GM12891 (cell line): ENCODE data around the gene AP3M1.
"Not testable (repeated sequence)": the region's sequence is repeated elsewhere in the genome, so short reads cannot be mapped to it uniquely, and the experiment has no call there.

Experiments
- DNase-seq: peaks from one replicate; pipeline ENCODE4 v3.0.0; 2011; ENCODE audit warnings: low spot score; ENCODE audit not compliant: insufficient read length
- FAIRE-seq: peaks from 2 replicates; lab custom pipeline; 2011; peaks lifted over from hg19 to GRCh38; lab: Jason Lieb, UNC
- PAX5 ChIP-seq: IDR thresholded peaks from 2 replicates; pipeline ENCODE4 v1.6.1; 2011; ENCODE audit warnings: low read length, moderate library complexity, mild to moderate bottlenecking; ENCODE audit not compliant: insufficient read depth, severe bottlenecking
- POLR2A ChIP-seq: IDR thresholded peaks from 2 replicates; pipeline ENCODE4 v1.6.1; 2011; ENCODE audit warnings: low read depth, low read length, control low read depth
- POLR2AphosphoS5 ChIP-seq: IDR thresholded peaks from 2 replicates; pipeline ENCODE4 v1.6.1; 2011; ENCODE audit warnings: low read depth, low read length, control low read depth
- POU2F2 ChIP-seq: IDR thresholded peaks from 2 replicates; pipeline ENCODE4 v1.6.1; 2011; ENCODE audit warnings: low read depth, mild to moderate bottlenecking, control low read depth, low read length, moderate library complexity
- SPI1 ChIP-seq: IDR thresholded peaks from 2 replicates; pipeline ENCODE4 v1.6.1; 2011; ENCODE audit warnings: low read depth, low read length, control low read depth
- TAF1 ChIP-seq: IDR thresholded peaks from 2 replicates; pipeline ENCODE4 v1.6.1; 2011; ENCODE audit warnings: low read depth, low read length, control low read depth

Gene AP3M1

GRCh38 chr10:74164716-74165529, 14.3 kb upstream of the AP3M1 start:
- DNase-seq (no peak), FAIRE-seq (peak; percentile 75)
- no peak for TF ChIP-seq TAF1

- FAIRE-seq, result peak; percentile 59
- no peak for TF ChIP-seq POU2F2
- no peak for TF ChIP-seq POLR2A
- no peak for TF ChIP-seq PAX5
- no peak for DNase-seq
Observed at GRCh38 chr10:74163319-74164068, 12.9 kb upstream of the AP3M1 start.

GRCh38 chr10:74160013-74160412, 9.4 kb upstream of the AP3M1 start:
- TF ChIP-seq TAF1, result no peak
- TF ChIP-seq POLR2AphosphoS5, result no peak
- no peak for TF ChIP-seq POLR2A
- no peak for TF ChIP-seq SPI1
- no peak for TF ChIP-seq PAX5
- TF ChIP-seq POU2F2, result no peak
- no peak for DNase-seq
- FAIRE-seq, result no peak

GRCh38 chr10:74156919-74157289, 6.3 kb upstream of the AP3M1 start:
- no peak for FAIRE-seq
- DNase-seq, result no peak

GRCh38 chr10:74153676-74154075, 3.0 kb upstream of the AP3M1 start:
- DNase-seq (no peak), FAIRE-seq (no peak)
- TF ChIP-seq SPI1 (no peak), POU2F2 (no peak), PAX5 (no peak)

More at GRCh38 chr10:74156919-74157289, 6.3 kb upstream of the AP3M1 start:
- TF ChIP-seq POU2F2 (no peak), POLR2A (no peak), SPI1 (no peak), TAF1 (no peak), POLR2AphosphoS5 (no peak), PAX5 (no peak)

- FAIRE-seq, result no peak
Observed at GRCh38 chr10:74153123-74153522, 2.5 kb upstream of the AP3M1 start.

GRCh38 chr10:74151879-74152722, 1.5 kb upstream of the AP3M1 start:
- DNase-seq (no peak), FAIRE-seq (no peak)
- TF ChIP-seq POLR2AphosphoS5 (no peak), POLR2A (no peak), TAF1 (no peak), PAX5 (no peak), SPI1 (no peak), POU2F2 (no peak)

More at GRCh38 chr10:74153123-74153522, 2.5 kb upstream of the AP3M1 start:
- no peak for DNase-seq
- TF ChIP-seq PAX5 (no peak), TAF1 (no peak), POLR2A (no peak), POLR2AphosphoS5 (no peak), POU2F2 (no peak), SPI1 (no peak)

DNA sequence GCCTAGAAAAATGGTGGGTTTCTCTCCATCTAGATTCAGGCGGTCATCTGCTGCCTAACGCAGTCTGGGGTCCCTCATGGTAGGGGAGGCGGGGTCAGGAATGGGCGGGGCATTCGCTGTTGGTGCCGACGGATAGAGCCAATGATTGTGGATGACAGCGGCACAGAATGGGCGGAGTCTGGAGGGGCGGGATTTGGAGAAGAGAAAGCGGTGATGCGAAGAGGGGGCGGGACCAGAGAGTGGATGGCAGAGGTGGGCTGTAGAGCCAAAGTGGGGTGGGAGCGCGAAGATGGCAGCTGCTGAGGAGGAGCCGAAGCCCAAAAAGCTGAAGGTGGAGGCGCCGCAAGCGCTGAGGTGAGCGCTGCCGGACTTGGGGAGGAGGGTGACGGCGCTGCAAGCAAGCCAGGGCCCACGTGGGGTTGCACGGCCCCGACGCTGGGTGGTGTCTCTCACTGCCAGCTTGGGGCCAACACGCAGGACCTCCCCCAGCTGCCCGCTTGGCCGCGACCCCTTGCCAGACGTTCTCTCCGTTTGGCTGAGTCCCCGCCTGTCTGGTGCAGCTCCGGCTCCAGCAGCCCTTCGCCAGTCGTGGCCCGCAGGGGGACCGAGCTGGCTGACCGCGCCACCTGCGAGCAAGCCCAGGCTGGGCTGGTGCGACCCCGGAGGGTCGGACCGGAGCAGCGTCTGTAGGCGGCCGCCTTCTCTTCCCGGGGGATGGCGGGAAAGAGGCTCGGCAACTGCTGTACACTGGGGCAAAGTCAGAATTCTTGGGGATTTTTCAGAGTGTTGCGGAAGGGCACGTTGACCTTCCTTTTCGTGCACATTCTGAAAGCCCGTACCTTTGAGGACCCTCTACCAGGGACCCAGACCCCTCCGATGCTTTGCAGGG, 606 bp upstream of the AP3M1 start, which contains the start of gene ADK:
TSS of gene ADK (plus strand) at position 232 of the 889 bp plus-strand sequence. CDS start at position 290, 58 bp downstream.
- 0 out of 2 replicates have a peak, but pooled peaks have one; percentile 26 for TF ChIP-seq POU2F2
- peak; percentile 44 for TF ChIP-seq TAF1
- peak; percentile 75 for TF ChIP-seq POLR2A
- no peak for TF ChIP-seq PAX5
- no peak for TF ChIP-seq POLR2AphosphoS5
- TF ChIP-seq SPI1, result no peak
- DNase-seq (peak; percentile 87), FAIRE-seq (peak; percentile 98)

- not testable (repeated sequence) for FAIRE-seq, DNase-seq
Observed at GRCh38 chr10:74146980-74147379, 3.6 kb downstream of the AP3M1 start.
